Spleen (tissue), 7 donors: Measurements from ENCODE around the gene PEAR1.

Source experiments
- POLR2A ChIP-seq, 3 donors: fragments of 450-650 bp; IDR thresholded peaks; one replicate each; pipeline ENCODE4 v1.5.1; 2017; ENCODE audit warnings: antibody characterized with exemption in 3 of 3, mild to moderate bottlenecking in 1 of 3
- POLR2AphosphoS5 ChIP-seq, 3 donors: sonication (generic); formaldehyde crosslinking; IDR thresholded peaks; one replicate each; pipeline ENCODE4 v1.5.1; 2017; ENCODE audit warnings: antibody characterized with exemption in 3 of 3
- TF ChIP-seq, protein P1 (sequence below), 11 experiments: fragments of 200-600 bp in 7 of 11; fragments of 450-650 bp in 4 of 11; sonication (generic) in 4 of 11; IDR thresholded peaks in 8 of 11; conservative IDR thresholded peaks in 3 of 11; 1 replicate in 7 of 11; 2 replicates in 4 of 11; pipeline versions ENCODE4 v1.4.0 to v1.8.0; 2016 to 2021; ENCODE audit warnings: antibody characterized with exemption in 11 of 11, inconsistent platforms in 4 of 11, mild to moderate bottlenecking in 1 of 11
- donor health status: DM: no; HTN: no; CAD: no; lungs with moderate emphysema.
- donor health status: DM: no; HTN: no; CAD: no.
- donor health status: DM: no; HTN: no; CAD: no.

DNA sequence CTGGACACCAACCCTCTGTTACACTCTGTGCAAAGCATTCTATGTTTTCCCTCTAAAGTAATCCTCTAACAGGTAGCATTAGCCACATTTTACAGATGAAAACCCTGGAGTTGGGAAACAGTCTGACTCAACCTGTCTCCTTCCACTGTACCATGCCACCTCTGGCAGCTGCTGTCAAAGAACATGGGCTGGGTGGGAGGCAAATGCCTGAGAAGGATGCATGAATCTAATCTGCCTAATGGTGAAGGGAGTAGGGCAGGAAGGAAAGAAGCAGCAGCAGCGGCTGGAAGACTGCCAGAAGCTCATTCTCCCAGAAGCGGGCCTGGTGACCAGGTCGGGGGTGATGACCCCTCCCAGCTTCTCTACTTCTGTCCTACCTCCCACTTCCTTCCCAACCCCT is 48.7 kb downstream of the PEAR1 start:
- TF ChIP-seq POLR2A (IDR thresholded peaks at IDR 0.05) (no peak), POLR2AphosphoS5 (IDR thresholded peaks at IDR 0.05) (no peak)
- TF ChIP-seq, protein P1, sequence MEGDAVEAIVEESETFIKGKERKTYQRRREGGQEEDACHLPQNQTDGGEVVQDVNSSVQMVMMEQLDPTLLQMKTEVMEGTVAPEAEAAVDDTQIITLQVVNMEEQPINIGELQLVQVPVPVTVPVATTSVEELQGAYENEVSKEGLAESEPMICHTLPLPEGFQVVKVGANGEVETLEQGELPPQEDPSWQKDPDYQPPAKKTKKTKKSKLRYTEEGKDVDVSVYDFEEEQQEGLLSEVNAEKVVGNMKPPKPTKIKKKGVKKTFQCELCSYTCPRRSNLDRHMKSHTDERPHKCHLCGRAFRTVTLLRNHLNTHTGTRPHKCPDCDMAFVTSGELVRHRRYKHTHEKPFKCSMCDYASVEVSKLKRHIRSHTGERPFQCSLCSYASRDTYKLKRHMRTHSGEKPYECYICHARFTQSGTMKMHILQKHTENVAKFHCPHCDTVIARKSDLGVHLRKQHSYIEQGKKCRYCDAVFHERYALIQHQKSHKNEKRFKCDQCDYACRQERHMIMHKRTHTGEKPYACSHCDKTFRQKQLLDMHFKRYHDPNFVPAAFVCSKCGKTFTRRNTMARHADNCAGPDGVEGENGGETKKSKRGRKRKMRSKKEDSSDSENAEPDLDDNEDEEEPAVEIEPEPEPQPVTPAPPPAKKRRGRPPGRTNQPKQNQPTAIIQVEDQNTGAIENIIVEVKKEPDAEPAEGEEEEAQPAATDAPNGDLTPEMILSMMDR (IDR thresholded peaks at IDR 0.05 in 8 of 11, conservative IDR thresholded peaks at IDR 0.05 in 3 of 11): no peak
